Left renal pelvis (tissue), 4 donors: ENCODE data around the gene TP53BP2. TPM values are rescaled to one million over a fixed set of nuclear protein-coding genes. Genes with fewer than 3 reads are reported as not detected.

Source experiments
- DNase-seq, 4 donors: peaks; one replicate each; pipeline ENCODE4 v3.0.0-alpha.2; 2013; ENCODE audit warnings: low read depth in 4 of 4, low spot score in 3 of 4
- polyA plus RNA-seq, 4 donors: library from polyadenylated mRNA; unstranded; fragments of 120-200 nt; gene quantifications; one replicate each; pipeline ENCODE4 v1.2.1, GENCODE V29; 2013; ENCODE audit not compliant: insufficient read length in 4 of 4

The TP53BP2 gene
- polyA plus RNA-seq, 4 donors: 39.2 to 65.6 (median 50.3) TPM

GRCh38 chr1:223730479-223731132 is 115.1 kb downstream of the TP53BP2 start:
- DNase-seq: no peak

- DNase-seq: no peak
Measured at GRCh38 chr1:223729906-223730305, 115.8 kb downstream of the TP53BP2 start.

Other genes starting within 250 kb of the TP53BP2 start
- 1 to 10 TPM in 3 of 4 donors, under 1 TPM in 1; 0.20 to 4.0 (median 2.0) TPM for gene CAPN8, start 180.2 kb downstream of the TP53BP2 start, polyA plus RNA-seq
- 100 to 1,000 TPM; 122 to 206 (median 189) TPM for gene CAPN2, start 133.4 kb downstream of the TP53BP2 start, polyA plus RNA-seq